HepG2 (cell line): Measurements from ENCODE around the gene WDR35. TPM values are rescaled to one million over a fixed set of nuclear protein-coding genes. Genes with fewer than 3 reads are reported as not detected.

Experiments used
- KDM1A ChIP-seq: IDR thresholded peaks from 2 replicates; pipeline ENCODE4 v1.6.1; 2016; ENCODE audit warnings: missing compliant biosample characterization
- MIER2 ChIP-seq: IDR thresholded peaks from 2 replicates; pipeline ENCODE4 v1.6.1; 2016; ENCODE audit warnings: missing biosample characterization, missing genetic modification reagents
- POLR2AphosphoS2 ChIP-seq: IDR thresholded peaks from 2 replicates; pipeline ENCODE4 v1.6.1; 2011; ENCODE audit warnings: low read depth, low read length, improper control_type of control experiment
- PPARG ChIP-seq: conservative IDR thresholded peaks from 2 replicates; pipeline ENCODE4 v1.6.1; 2016; ENCODE audit warnings: missing biosample characterization, missing genetic modification reagents
- SIN3B ChIP-seq: fragments of 150-350 bp; IDR thresholded peaks from 2 replicates; pipeline ENCODE4 v1.6.1; 2014; ENCODE audit warnings: low read length
- SP1 ChIP-seq, 2 experiments: fragments of 450-650 bp in 1 of 2; sonication (generic) in 1 of 2; formaldehyde crosslinking in 1 of 2; IDR thresholded peaks; 2 replicates each; pipeline versions ENCODE4 v1.4.0 to v1.6.1; 2016 to 2020; ENCODE audit warnings: missing genetic modification reagents in 1 of 2
- YEATS2 ChIP-seq: sonication (generic); formaldehyde crosslinking; IDR thresholded peaks from 2 replicates; pipeline ENCODE4 v1.4.0; 2020; ENCODE audit warnings: missing genetic modification reagents, borderline replicate concordance
- ZBTB20 ChIP-seq: sonication (generic); formaldehyde crosslinking; IDR thresholded peaks from 2 replicates; pipeline ENCODE4 v1.8.1; 2023; ENCODE audit warnings: missing genetic modification reagents, low read depth, mild to moderate bottlenecking, borderline replicate concordance
- ZBTB21 ChIP-seq: sonication (generic); formaldehyde crosslinking; IDR thresholded peaks from 2 replicates; pipeline ENCODE4 v1.4.0; 2020; ENCODE audit warnings: missing genetic modification reagents
- ZMYM4 ChIP-seq: sonication (generic); formaldehyde crosslinking; IDR thresholded peaks from 2 replicates; pipeline ENCODE4 v1.8.1; 2023; ENCODE audit warnings: mild to moderate bottlenecking, missing genetic modification reagents
- ZNF383 ChIP-seq: sonication (generic); formaldehyde crosslinking; IDR thresholded peaks from 2 replicates; pipeline ENCODE4 v1.4.0; 2020; ENCODE audit warnings: missing genetic modification reagents, mild to moderate bottlenecking, borderline replicate concordance
- ZNF484 ChIP-seq: sonication (generic); formaldehyde crosslinking; IDR thresholded peaks from 2 replicates; pipeline ENCODE4 v1.5.1; 2020; ENCODE audit warnings: mild to moderate bottlenecking, low read depth, missing genetic modification reagents, borderline replicate concordance
- ZNF777 ChIP-seq: sonication (generic); formaldehyde crosslinking; IDR thresholded peaks from 2 replicates; pipeline ENCODE4 v1.4.0; 2020; ENCODE audit warnings: missing genetic modification reagents
- ZNF781 ChIP-seq: sonication (generic); formaldehyde crosslinking; IDR thresholded peaks from 2 replicates; pipeline ENCODE4 v1.5.1; 2020; ENCODE audit warnings: borderline replicate concordance, mild to moderate bottlenecking, missing genetic modification reagents; ENCODE audit errors: not compliant biosample characterization
- ZNF788 ChIP-seq: sonication (generic); formaldehyde crosslinking; IDR thresholded peaks from 2 replicates; pipeline ENCODE4 v1.5.0; 2020; ENCODE audit warnings: mild to moderate bottlenecking, missing genetic modification reagents, borderline replicate concordance
- polyA plus RNA-seq, 8 experiments: library from polyadenylated mRNA; depleted of rRNA in 3 of 8; stranded (reverse) in 7 of 8; unstranded in 1 of 8; fragments of >200 nt; fragmentation: Illumina TruSeq in 4 of 8; extraction: Trizol in 4 of 8; gene quantifications; 2 replicates each; pipeline versions ENCODE4 v1.2.1 to v1.2.3, GENCODE V29; 2011 to 2016; ENCODE audit warnings: low read depth in 4 of 8, missing spikeins in 1 of 8, mixed read lengths in 1 of 8; ENCODE audit not compliant: insufficient read depth in 1 of 8
- total RNA-seq, 5 experiments: library from RNA; depleted of rRNA; stranded (reverse); fragments of >200 nt; fragmentation: Illumina TruSeq; extraction: Trizol; gene quantifications; 2 replicates each; pipeline ENCODE4 v1.2.3, GENCODE V29; 2016; ENCODE audit warnings: low read depth in 1 of 5
- TF ChIP-seq, protein P1 (sequence below): sonication (generic); formaldehyde crosslinking; IDR thresholded peaks from 2 replicates; pipeline ENCODE4 v1.4.0; 2020; ENCODE audit warnings: mild to moderate bottlenecking, missing genetic modification reagents
- TF ChIP-seq, protein P2 (sequence below): IDR thresholded peaks from 2 replicates; pipeline ENCODE4 v1.6.1; 2012; ENCODE audit warnings: inconsistent platforms
- TF ChIP-seq, protein P3 (sequence below): sonication (generic); formaldehyde crosslinking; IDR thresholded peaks from 2 replicates; pipeline ENCODE4 v1.8.0; 2022; ENCODE audit warnings: missing genetic modification reagents, low read depth, mild to moderate bottlenecking, borderline replicate concordance
- TF ChIP-seq, protein P4 (sequence below): IDR thresholded peaks from 2 replicates; pipeline ENCODE4 v1.6.1; 2016; ENCODE audit warnings: mild to moderate bottlenecking, missing biosample characterization, missing genetic modification reagents
- TF ChIP-seq, protein P5 (sequence below): sonication (generic); formaldehyde crosslinking; IDR thresholded peaks from 2 replicates; pipeline ENCODE4 v1.9.0; 2022; ENCODE audit warnings: low read depth, missing genetic modification reagents
- TF ChIP-seq, protein P6 (sequence below): sonication (generic); formaldehyde crosslinking; IDR thresholded peaks from 2 replicates; pipeline ENCODE4 v1.9.0; 2021; ENCODE audit warnings: missing genetic modification reagents, borderline replicate concordance

WDR35 gene
- total and polyA plus RNA-seq, 2 of the 13 experiments (the other 11 are each of a cell fraction or from before 2014, with no cell fraction given): 11.1 to 19.6 TPM

DNA sequence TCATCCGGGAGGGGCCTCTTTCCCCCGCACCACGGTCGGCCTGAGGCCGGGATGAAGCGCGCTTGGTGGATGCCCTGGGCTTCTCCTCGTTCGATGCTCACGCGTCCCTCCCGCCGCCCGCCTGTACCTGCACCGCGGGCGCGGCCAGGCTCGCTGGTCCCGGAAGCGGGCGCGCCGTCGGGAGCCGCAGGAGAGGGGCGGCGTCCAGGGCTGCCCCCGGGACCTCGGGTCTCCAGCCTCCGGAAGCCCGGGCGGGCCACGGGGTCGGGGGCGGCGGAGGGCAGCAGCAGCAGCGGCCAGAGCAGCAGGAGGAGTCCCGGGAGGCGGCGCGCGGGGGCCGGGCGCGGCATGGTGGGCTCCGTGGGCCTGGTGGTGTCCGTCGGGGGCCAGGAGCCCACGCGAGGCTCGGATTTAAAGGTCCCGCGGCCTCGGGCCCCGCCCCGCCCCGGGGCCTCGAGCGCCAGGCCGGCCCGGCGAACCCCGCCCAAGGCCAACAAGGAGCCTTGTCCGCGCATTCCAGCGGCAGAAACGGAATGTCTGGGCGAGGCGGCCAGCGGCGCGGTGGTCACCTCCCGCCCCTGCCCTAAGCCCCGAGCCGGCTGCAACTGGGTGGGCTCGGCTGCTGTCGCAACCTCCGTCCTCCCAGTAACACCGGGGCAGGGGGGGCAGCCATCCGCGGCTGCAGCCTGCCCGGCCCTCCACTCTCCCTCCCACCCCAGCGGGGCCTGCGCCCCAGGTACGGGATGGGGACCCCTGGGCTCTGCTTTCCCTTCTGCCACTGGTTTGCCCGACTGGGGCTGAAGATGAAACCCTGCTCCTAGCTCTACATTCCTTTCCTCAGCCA is 22.6 kb upstream of the WDR35 start, which contains the start of gene MATN3 (continued):
- TF ChIP-seq, protein P1, sequence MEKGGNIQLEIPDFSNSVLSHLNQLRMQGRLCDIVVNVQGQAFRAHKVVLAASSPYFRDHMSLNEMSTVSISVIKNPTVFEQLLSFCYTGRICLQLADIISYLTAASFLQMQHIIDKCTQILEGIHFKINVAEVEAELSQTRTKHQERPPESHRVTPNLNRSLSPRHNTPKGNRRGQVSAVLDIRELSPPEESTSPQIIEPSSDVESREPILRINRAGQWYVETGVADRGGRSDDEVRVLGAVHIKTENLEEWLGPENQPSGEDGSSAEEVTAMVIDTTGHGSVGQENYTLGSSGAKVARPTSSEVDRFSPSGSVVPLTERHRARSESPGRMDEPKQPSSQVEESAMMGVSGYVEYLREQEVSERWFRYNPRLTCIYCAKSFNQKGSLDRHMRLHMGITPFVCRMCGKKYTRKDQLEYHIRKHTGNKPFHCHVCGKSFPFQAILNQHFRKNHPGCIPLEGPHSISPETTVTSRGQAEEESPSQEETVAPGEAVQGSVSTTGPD (CRISPR knock-in tag): no peak
- TF ChIP-seq YEATS2 (CRISPR knock-in tag) (no peak), PPARG (CRISPR knock-in tag) (no peak), ZBTB21 (CRISPR knock-in tag) (no peak), ZBTB20 (CRISPR knock-in tag) (no peak), SP1 (IDR thresholded peaks at IDR 0.05) (no peak), SP1 (CRISPR knock-in tag; IDR thresholded peaks at IDR 0.05) (peak; percentile 14; the same call in 1 of the 2 replicates), ZNF777 (CRISPR knock-in tag) (peak; percentile 99), ZNF484 (CRISPR knock-in tag) (no peak), POLR2AphosphoS2 (no peak), ZNF781 (CRISPR knock-in tag) (no peak), SIN3B (no peak), KDM1A (CRISPR knock-in tag) (no peak), ZNF788 (CRISPR knock-in tag) (peak; percentile 69; the same call in 1 of the 2 replicates), MIER2 (CRISPR knock-in tag) (no peak), ZNF383 (CRISPR knock-in tag) (no peak), ZMYM4 (peak; percentile 75)
- TF ChIP-seq, protein P2, sequence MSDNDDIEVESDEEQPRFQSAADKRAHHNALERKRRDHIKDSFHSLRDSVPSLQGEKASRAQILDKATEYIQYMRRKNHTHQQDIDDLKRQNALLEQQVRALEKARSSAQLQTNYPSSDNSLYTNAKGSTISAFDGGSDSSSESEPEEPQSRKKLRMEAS: peak; percentile 54
- TF ChIP-seq, protein P3, sequence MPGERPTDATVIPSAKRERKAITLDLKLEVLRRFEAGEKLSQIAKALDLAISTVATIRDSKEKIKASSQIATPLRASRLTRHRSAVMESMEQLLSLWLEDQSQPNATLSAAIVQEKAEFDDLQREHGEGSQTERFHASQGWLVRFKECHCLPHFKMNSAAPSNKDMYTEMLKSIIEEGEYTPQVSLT (CRISPR knock-in tag): no peak; the same call in 1 of the 2 replicates
- TF ChIP-seq, protein P4, sequence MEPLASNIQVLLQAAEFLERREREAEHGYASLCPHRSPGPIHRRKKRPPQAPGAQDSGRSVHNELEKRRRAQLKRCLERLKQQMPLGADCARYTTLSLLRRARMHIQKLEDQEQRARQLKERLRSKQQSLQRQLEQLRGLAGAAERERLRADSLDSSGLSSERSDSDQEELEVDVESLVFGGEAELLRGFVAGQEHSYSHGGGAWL (CRISPR knock-in tag): peak; percentile 50; the same call in 1 of the 2 replicates
- TF ChIP-seq, protein P5, sequence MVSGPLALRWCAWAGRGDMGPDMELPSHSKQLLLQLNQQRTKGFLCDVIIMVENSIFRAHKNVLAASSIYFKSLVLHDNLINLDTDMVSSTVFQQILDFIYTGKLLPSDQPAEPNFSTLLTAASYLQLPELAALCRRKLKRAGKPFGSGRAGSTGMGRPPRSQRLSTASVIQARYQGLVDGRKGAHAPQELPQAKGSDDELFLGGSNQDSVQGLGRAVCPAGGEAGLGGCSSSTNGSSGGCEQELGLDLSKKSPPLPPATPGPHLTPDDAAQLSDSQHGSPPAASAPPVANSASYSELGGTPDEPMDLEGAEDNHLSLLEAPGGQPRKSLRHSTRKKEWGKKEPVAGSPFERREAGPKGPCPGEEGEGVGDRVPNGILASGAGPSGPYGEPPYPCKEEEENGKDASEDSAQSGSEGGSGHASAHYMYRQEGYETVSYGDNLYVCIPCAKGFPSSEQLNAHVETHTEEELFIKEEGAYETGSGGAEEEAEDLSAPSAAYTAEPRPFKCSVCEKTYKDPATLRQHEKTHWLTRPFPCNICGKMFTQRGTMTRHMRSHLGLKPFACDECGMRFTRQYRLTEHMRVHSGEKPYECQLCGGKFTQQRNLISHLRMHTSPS (CRISPR knock-in tag): no peak
- TF ChIP-seq, protein P6, sequence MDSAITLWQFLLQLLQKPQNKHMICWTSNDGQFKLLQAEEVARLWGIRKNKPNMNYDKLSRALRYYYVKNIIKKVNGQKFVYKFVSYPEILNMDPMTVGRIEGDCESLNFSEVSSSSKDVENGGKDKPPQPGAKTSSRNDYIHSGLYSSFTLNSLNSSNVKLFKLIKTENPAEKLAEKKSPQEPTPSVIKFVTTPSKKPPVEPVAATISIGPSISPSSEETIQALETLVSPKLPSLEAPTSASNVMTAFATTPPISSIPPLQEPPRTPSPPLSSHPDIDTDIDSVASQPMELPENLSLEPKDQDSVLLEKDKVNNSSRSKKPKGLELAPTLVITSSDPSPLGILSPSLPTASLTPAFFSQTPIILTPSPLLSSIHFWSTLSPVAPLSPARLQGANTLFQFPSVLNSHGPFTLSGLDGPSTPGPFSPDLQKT: no peak
